Mesenchymal stem cell (in vitro differentiated cells and primary cell): ENCODE data around the gene PAX7.
"Not testable (repeated sequence)": the region's sequence is repeated elsewhere in the genome, so short reads cannot be mapped to it uniquely, and the experiment has no call there.

Experiments
- DNase-seq: peaks from one replicate; pipeline ENCODE4 v3.0.0-alpha.2; 2013
- H2AFZ ChIP-seq: one replicate; pipeline ENCODE4 v1.6.1; 2013; ENCODE audit warnings: low read depth, mild to moderate bottlenecking, control low read depth, inconsistent platforms, low read length, moderate library complexity
- H2AK5ac ChIP-seq: 2 replicates; pipeline ENCODE4 v1.6.1; 2013; ENCODE audit warnings: low read length, moderate library complexity, mild to moderate bottlenecking, inconsistent platforms; ENCODE audit not compliant: severe bottlenecking
- H2BK120ac ChIP-seq: one replicate; pipeline ENCODE4 v1.6.1; 2013; ENCODE audit warnings: low read depth, mild to moderate bottlenecking, inconsistent platforms, low read length, moderate library complexity
- H2BK12ac ChIP-seq, 2 experiments: one replicate each; pipeline ENCODE4 v1.6.1; 2013; ENCODE audit warnings: inconsistent platforms in 2 of 2, low read length in 2 of 2, mild to moderate bottlenecking in 2 of 2, moderate library complexity in 2 of 2, control low read depth in 1 of 2
- H2BK15ac ChIP-seq: one replicate; pipeline ENCODE4 v1.6.1; 2013; ENCODE audit warnings: mild to moderate bottlenecking, low read depth, inconsistent platforms; ENCODE audit not compliant: poor library complexity, severe bottlenecking
- H2BK5ac ChIP-seq: 2 replicates; pipeline ENCODE4 v1.6.1; 2013; ENCODE audit warnings: low read depth, mild to moderate bottlenecking, low read length, control low read depth, inconsistent platforms; ENCODE audit not compliant: poor library complexity, severe bottlenecking
- H3K14ac ChIP-seq, 2 experiments: one replicate each; pipeline ENCODE4 v1.6.1; 2013; ENCODE audit warnings: inconsistent platforms in 2 of 2, low read length in 2 of 2, control low read depth in 1 of 2, mild to moderate bottlenecking in 1 of 2, moderate library complexity in 1 of 2
- H3K18ac ChIP-seq, 2 experiments: one replicate each; pipeline ENCODE4 v1.6.1; 2013; ENCODE audit warnings: inconsistent platforms in 2 of 2, low read length in 2 of 2, control low read depth in 1 of 2, low read depth in 1 of 2, mild to moderate bottlenecking in 1 of 2
- H3K23ac ChIP-seq, 2 experiments: one replicate each; pipeline ENCODE4 v1.6.1; 2013; ENCODE audit warnings: inconsistent platforms in 2 of 2, low read length in 2 of 2, mild to moderate bottlenecking in 2 of 2, moderate library complexity in 2 of 2, control low read depth in 1 of 2
- H3K27ac ChIP-seq: 2 replicates; pipeline ENCODE4 v1.5.1; 2013; ENCODE audit warnings: mild to moderate bottlenecking, moderate library complexity, low read length, control low read depth, inconsistent platforms; ENCODE audit not compliant: poor library complexity, severe bottlenecking
- H3K27me3 ChIP-seq, 2 experiments: 2 replicates each; pipeline versions ENCODE4 v1.6.1 to v1.7.0; 2013; ENCODE audit warnings: low read length in 2 of 2, mild to moderate bottlenecking in 2 of 2, moderate library complexity in 2 of 2, control low read depth in 1 of 2, inconsistent platforms in 1 of 2; ENCODE audit not compliant: control insufficient read depth in 1 of 2, insufficient read depth in 1 of 2
- H3K36me3 ChIP-seq, 2 experiments: 2 replicates each; pipeline versions ENCODE4 v1.6.1 to v1.7.0; 2013; ENCODE audit warnings: low read length in 2 of 2, control low read depth in 1 of 2, inconsistent platforms in 1 of 2, low read depth in 1 of 2, mild to moderate bottlenecking in 1 of 2; ENCODE audit not compliant: insufficient read depth in 2 of 2, control insufficient read depth in 1 of 2
- H3K4ac ChIP-seq, 2 experiments: one replicate each; pipeline ENCODE4 v1.6.1; 2013; ENCODE audit warnings: inconsistent platforms in 2 of 2, low read length in 2 of 2, mild to moderate bottlenecking in 2 of 2, moderate library complexity in 2 of 2, control low read depth in 1 of 2, low read depth in 1 of 2
- H3K4me1 ChIP-seq: 2 replicates; pipeline ENCODE4 v1.6.1; 2013; ENCODE audit warnings: low read depth, low read length, control low read depth; ENCODE audit not compliant: control insufficient read depth, insufficient read depth
- H3K4me2 ChIP-seq: 2 replicates; pipeline ENCODE4 v1.6.1; 2013; ENCODE audit warnings: low read length, mild to moderate bottlenecking, inconsistent platforms; ENCODE audit not compliant: poor library complexity, severe bottlenecking
- H3K4me3 ChIP-seq, 2 experiments: 2 replicates each; pipeline versions ENCODE4 v1.5.1 to v1.7.0; 2013; ENCODE audit warnings: low read length in 2 of 2, mild to moderate bottlenecking in 2 of 2, control low read depth in 1 of 2, low read depth in 1 of 2; ENCODE audit not compliant: insufficient read depth in 1 of 2
- H3K79me1 ChIP-seq: replicated peaks from 2 replicates; pipeline ENCODE4 v1.6.1; 2013; ENCODE audit warnings: mild to moderate bottlenecking, control low read depth, low read length, inconsistent platforms; ENCODE audit not compliant: poor library complexity, severe bottlenecking
- H3K9ac ChIP-seq: 2 replicates; pipeline ENCODE4 v1.7.0; 2013; ENCODE audit warnings: mild to moderate bottlenecking, low read length, moderate library complexity
- H3K9me3 ChIP-seq: 2 replicates; pipeline ENCODE4 v1.7.0; 2013; ENCODE audit warnings: mild to moderate bottlenecking, low read length; ENCODE audit not compliant: control insufficient read depth
- H4K8ac ChIP-seq: one replicate; pipeline ENCODE4 v1.6.1; 2013; ENCODE audit warnings: inconsistent platforms, mild to moderate bottlenecking, low read length, moderate library complexity
- H4K91ac ChIP-seq: one replicate; pipeline ENCODE4 v1.6.1; 2013; ENCODE audit warnings: mild to moderate bottlenecking, low read length, inconsistent platforms
- WGBS: methylation state at CpG from one replicate; pipeline ENCODE4 v1.1.7; 2013; ENCODE audit warnings: mixed read lengths; 5-methylcytosine and 5-hydroxymethylcytosine counted together

PAX7 gene

GRCh38 chr1:18586016-18586415, 44.6 kb upstream of the PAX7 start:
- H3K27me3 ChIP-seq, result peaks cover 10 to 58% of the 10 kb centered on the region in 2 experiments
- H2BK120ac ChIP-seq, H4K8ac ChIP-seq, H3K4ac ChIP-seq, H2AFZ ChIP-seq, H2AK5ac ChIP-seq, H2BK12ac ChIP-seq, H4K91ac ChIP-seq, H3K14ac ChIP-seq, H3K4me2 ChIP-seq, DNase-seq, H3K18ac ChIP-seq, H3K27ac ChIP-seq, H2BK15ac ChIP-seq, H3K4me3 ChIP-seq, H3K79me1 ChIP-seq, H2BK5ac ChIP-seq, H3K36me3 ChIP-seq, H3K23ac ChIP-seq, H3K4me1 ChIP-seq, H3K9me3 ChIP-seq, H3K9ac ChIP-seq: not testable (repeated sequence)
- WGBS, result 85% methylated on average over 3 of the region's 4 CpGs

DNA sequence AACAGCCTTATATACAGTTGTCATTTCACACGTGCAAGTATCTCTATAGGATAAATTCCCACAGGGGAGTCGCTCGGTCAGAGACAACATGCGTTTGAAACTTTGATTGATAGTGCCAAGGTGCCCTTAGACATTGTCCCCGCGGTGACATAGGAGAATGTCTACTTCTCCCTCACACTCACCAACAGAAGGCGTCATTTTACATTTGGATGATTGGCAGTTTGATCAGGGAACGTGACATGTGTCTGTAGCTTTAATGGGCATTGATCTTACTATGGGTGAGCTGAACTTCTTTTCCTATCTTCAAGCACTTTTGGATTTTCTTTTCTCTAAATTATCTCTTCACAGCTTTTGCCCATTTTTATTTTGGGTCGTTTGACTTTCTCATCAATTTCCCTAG, 42.6 kb upstream of the PAX7 start:
- Histone ChIP-seq H2AK5ac (no peak overlapping the region), H3K79me1 (no peaks in the 10 kb centered on the region), H3K4me1 (peaks cover 6% of the 10 kb centered on the region), H2BK5ac (no peak overlapping the region), H2BK120ac (no peak overlapping the region), H3K4ac (no peak overlapping the region), H2AFZ (no peak overlapping the region), H3K36me3 (no peaks in the 10 kb centered on the region), H4K91ac (no peak overlapping the region), H4K8ac (no peak overlapping the region), H3K4me3 (no peak overlapping the region), H3K23ac (no peak overlapping the region), H3K27me3 (peaks cover 13 to 48% of the 10 kb centered on the region in 2 experiments), H3K27ac (no peak overlapping the region), H3K9ac (no peak overlapping the region), H3K18ac (no peak overlapping the region), H2BK15ac (no peak overlapping the region), H3K9me3 (no peaks in the 10 kb centered on the region), H3K4me2 (no peak overlapping the region), H2BK12ac (no peak overlapping the region), H3K14ac (no peak overlapping the region)
- DNase-seq, result no peak
- 62% methylated on average over 6 of the region's 9 CpGs for WGBS

GRCh38 chr1:18592368-18592767, 38.3 kb upstream of the PAX7 start:
- H3K9ac ChIP-seq, result no peak overlapping the region
- H3K23ac ChIP-seq, result no peak overlapping the region
- no peak overlapping the region for H3K14ac ChIP-seq
- no peak overlapping the region for H2BK5ac ChIP-seq
- DNase-seq, result no peak
- H4K91ac ChIP-seq, result no peak overlapping the region
- H3K4me1 ChIP-seq, result no peaks in the 10 kb centered on the region
- no peaks in the 10 kb centered on the region for H3K79me1 ChIP-seq
- H3K36me3 ChIP-seq, result no peaks in the 10 kb centered on the region
- H2BK12ac ChIP-seq, result no peak overlapping the region
- no peak overlapping the region for H3K27ac ChIP-seq
- no peak overlapping the region for H3K4ac ChIP-seq
- H2BK120ac ChIP-seq, result no peak overlapping the region
- no peak overlapping the region for H3K18ac ChIP-seq
- H2AK5ac ChIP-seq, result no peak overlapping the region
- no peak overlapping the region for H2AFZ ChIP-seq
- no peak overlapping the region for H2BK15ac ChIP-seq
- WGBS, result 29% methylated on average over 1 of the region's 1 CpG
- no peak overlapping the region for H3K4me2 ChIP-seq
- H3K9me3 ChIP-seq, result no peaks in the 10 kb centered on the region
- peaks cover 19 to 39% of the 10 kb centered on the region in 2 experiments for H3K27me3 ChIP-seq
- no peak overlapping the region for H3K4me3 ChIP-seq
- H4K8ac ChIP-seq, result no peak overlapping the region

GRCh38 chr1:18597160-18598042, 33.2 kb upstream of the PAX7 start:
- Histone ChIP-seq H3K23ac (no peak overlapping the region), H3K27ac (no peak overlapping the region), H3K9ac (no peak overlapping the region), H3K36me3 (no peaks in the 10 kb centered on the region), H3K18ac (no peak overlapping the region), H4K91ac (no peak overlapping the region), H2BK5ac (no peak overlapping the region), H2BK12ac (no peak overlapping the region), H3K79me1 (no peaks in the 10 kb centered on the region), H2BK15ac (no peak overlapping the region), H3K4me3 (no peak overlapping the region), H4K8ac (no peak overlapping the region), H3K9me3 (no peaks in the 10 kb centered on the region), H3K27me3 (peaks cover 30 to 43% of the 10 kb centered on the region in 2 experiments), H2BK120ac (no peak overlapping the region), H3K4me2 (no peak overlapping the region), H3K14ac (no peak overlapping the region), H2AK5ac (no peak overlapping the region), H3K4me1 (no peaks in the 10 kb centered on the region), H2AFZ (no peak overlapping the region), H3K4ac (no peak overlapping the region)
- peak; percentile 26 for DNase-seq
- 24% methylated on average over 19 of the region's 20 CpGs for WGBS
